GM19438 (cell line): Measurements from ENCODE around the gene ZFX.

Experiments used
- ATAC-seq: cut with Tn5 transposase; IDR thresholded peaks from one replicate; pipeline ENCODE4 v1.9.1; 2021; ENCODE audit warnings: low read depth; ENCODE audit not compliant: unreplicated experiment

ZFX gene

DNA sequence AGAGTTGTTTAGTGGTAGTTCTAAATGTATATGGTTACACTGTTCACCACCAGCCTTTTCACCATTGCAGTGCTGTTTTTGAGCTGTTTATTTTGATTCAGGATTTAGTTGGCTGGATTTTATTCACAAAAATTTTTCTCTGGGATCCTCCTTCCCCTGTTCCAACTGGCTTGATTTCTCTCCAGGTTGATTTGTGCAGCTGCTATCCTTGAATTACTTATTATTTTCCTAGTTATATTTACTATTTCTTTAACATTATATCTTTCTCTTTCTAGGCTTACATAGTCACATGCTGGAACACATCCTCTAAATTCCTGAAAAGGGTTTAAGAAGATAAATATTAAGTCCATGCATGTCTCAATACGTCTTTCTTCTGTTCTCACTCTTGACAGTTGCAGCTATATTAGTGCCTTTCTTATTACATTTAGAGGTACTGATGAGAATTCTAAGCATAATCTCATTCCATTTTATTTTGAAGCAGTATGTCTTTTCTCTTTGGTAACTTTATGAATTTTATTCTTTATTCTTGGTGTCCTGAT, 82.2 kb downstream of the ZFX start:
- ATAC-seq, result no peak

DNA sequence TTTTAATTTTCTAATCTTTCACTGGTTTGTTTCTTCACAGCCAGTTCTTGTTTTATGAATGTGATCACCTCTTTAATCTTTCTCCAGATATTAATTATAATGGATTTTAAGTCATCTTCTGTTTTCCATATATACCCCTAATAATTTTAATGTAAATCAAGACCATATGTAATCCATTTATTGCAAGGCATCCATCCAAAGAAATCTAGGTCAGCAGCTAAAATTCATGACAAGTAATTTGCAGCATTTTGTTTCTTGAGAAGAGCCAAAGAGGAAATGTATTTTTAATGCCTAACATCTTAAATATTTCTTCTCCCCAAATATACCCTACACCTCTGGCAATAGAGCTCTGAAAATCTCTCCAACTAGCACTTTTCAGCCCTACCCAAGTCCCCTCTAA, 83.3 kb downstream of the ZFX start:
- ATAC-seq, result no peak

DNA sequence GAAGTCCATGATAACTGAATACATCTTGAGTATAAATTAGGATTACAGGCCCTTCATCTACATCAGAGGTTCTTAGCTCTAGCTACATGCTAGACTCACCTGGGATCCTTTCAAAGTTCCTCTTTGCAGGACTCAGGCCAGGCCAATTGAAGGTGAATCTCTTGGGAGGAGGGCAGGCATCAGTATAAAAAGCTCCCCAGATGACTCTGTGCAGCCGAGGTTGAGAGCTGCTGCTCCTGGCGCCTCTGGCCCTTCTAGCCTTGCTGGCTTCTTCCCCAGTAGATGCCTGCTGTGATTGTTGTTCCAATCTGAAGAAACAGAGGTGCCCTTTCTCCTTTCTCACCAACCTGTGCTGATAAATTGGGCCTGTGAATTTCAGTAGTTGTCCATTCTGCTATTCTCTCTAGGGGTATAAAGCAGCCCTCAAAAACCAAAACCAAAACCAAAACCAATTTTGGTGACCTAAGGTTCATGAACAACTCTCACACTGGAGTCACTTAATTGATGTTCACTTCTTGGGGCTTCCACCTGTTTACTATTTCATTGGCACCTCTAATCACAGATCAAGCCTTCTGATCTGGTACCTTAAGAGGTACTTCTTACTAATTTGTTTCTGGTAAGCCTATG, 85.7 kb downstream of the ZFX start:
- ATAC-seq, result peak; percentile 81

DNA sequence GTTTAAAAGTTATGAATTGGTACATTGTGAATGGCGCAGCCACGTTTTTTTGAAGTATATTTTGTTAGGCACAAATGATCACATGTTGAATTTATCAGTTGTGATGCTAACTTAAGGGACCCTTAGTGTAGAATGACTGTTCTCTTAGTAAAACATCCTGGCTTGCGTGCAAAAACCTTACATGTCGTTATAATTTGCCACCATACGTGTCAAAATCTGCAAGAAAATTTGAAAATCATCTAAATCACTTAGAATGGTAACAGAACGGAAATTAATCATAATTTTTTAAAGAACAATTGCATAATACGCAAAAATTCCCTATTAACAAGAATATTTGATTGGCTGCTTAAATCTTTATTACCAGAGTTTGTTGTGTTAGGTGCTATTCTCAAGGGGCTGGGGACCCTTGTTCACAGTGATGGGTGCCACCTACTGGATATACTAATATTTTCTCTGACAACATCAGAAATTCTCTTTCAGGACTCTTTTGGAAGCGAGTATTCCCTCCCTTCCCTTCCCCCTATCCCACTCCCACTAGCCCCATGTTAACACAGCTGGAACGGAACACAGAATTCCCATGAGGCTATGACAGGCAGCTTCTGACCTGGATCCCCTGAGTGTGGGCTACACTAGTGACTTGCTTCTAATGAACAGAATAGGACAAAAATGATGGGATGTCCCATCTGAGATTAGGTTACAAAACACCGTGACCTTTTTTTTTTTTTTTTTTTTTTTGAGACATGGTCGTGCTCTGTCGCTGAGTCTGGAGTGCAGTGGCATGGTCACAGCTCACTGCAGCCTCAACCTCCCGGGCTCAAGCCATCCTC, 92.5 kb downstream of the ZFX start:
- ATAC-seq, result peak; percentile 20

DNA sequence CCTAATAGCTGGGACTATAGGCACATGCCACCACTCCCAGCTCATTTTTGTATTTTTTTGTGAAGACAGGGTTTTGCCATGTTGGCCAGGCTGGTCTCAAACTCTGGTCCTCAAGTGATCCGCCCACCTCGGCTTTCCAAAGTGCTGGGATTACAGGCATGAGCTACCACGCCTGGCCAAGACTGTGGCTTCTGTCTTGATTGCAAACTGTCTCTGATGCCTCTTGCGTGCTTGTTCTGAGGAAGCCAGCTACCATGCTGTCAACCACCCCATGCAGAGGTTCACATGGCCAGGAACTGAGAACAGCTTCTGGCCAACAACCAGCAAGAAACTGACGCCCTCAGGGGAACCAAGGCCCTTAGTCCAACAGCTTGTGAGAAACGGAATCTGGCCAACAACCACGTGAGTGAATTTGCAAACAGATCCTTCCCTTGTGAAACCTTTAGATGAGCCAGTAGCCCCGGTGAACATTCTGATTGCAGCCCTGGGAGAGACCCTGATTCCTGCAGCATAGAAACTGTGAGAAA, 93.2 kb downstream of the ZFX start:
- ATAC-seq, result peak; percentile 74

DNA sequence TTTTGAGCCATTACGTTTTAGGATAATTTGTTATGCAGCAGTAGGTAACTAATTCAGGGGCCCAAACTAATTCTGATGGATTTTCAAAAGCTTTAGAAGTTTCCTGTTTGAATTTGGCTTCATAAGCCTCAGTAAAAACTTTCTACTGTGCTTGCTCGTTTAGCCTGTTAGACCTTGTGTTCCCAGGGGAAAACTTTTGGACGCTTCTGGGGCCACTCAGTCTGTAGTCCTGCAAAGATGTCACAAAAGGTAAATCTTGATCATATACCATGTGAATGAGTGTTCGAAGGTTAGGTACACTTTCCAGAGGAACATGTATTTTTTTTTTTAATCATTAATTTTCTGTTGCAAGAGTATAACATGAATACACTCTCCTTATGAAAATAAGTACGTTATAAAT, 93.7 kb downstream of the ZFX start:
- peak; percentile 48 for ATAC-seq

DNA sequence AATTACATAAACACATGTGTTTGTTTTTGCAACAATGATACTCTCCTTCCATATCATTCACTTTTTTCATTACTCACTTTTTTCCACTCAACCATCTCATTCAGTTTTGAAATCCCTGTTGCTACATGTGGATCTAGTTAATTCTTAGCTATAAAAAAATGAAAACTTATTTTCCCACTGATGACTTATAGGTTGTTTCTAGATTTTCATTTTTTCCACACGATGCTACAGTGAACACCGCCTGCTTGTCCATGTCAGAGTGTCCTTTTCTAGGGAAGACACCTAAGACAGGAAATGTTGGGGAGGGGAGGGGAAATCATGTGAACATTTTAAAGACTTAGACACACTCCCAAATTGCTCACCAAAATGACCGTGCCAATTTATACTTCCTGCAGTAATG, 94.2 kb downstream of the ZFX start:
- no peak for ATAC-seq

DNA sequence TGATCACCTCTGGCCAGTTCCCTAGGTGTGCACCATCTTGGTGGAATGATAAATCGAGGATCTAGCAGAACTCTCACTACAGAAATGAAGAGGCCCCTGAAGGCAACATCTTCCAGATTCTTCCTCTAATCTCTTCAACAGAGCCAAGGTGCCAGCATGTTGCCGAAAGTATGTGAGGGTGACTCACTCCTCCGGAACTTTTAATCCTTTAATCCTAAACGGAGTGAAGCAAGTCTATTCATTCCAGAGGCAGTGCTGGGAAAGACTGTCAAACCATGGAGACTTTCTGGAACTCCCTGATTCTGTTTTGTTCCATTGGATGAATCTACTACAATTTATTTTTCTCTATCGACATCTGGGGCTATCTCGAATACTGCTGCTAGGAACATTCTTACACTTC, 95.7 kb downstream of the ZFX start:
- no peak for ATAC-seq

DNA sequence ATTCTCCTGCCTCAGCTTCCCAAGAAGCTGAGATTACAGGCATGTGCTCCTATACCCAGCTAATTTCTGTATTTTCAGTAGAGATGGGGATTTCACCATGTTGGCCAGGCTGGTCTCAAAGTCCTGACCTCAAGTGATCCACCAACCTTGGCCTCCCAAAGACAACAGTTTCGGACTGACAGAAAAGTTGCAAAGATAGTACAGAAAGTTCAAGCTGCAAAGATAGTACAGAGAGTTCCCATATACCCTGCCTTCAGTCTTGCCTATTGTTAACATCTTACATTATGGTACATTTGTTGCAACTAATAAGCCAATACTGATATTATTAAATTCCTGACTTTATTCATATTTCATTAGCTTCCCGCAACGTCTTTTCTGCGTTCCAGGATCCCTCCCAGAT, 98.5 kb downstream of the ZFX start:
- no peak for ATAC-seq

DNA sequence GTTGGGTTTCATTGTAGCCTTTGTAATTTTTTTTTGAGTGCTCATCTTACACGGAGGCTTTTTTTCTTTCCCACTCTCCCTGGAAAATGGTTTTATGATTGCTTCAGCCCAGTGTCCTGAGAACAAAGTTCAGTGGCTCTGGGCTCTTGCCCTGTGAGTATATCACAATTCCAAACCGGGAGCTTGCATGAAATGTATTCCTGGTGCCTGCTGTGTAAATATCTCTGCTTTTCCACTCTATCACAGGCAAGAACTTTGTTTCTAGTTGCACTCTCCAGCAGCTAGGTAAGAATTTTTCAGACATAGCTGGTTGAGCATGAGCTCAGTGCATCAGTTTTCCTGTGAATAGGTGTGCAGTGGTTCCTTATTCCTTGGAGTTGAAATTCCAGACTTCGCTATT, 103.5 kb downstream of the ZFX start:
- ATAC-seq, result no peak

DNA sequence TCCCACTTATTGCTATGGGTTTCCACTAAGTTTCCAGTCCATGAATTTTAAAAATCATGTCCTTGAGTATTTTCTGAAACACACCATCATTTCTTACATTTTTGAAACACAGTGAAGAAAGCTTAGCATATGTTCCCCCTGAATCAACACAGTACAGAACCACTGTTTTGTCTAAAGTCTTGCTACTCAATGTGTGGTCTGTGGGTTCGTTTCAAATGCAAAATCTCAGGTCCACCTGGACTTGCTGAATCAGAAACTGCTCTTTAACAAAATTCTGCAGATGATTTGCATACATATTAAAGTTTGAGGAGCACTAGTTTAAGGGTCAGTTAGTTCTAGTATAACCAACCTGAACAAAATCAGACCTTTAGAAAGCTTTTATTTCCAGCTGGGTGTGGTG, 103.9 kb downstream of the ZFX start:
- no peak for ATAC-seq

DNA sequence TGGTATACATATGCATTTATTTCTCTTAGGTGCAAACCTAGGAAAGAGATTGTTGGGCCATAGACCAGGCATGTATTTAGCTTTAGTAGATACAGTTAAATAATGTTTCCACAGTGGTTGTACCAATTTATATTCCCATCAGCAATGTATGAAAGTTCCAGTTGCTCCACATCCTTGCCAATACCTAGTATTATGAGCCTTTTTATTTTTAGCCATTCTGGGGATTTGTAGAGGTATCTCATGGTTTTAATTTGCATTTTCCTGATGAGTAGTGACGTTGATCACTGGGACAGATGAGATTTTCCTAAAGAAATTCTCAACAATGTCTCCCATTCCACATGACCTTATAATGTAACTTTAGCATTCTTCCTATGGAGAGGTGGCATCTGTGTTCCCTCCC, 107.5 kb downstream of the ZFX start:
- ATAC-seq, result no peak

DNA sequence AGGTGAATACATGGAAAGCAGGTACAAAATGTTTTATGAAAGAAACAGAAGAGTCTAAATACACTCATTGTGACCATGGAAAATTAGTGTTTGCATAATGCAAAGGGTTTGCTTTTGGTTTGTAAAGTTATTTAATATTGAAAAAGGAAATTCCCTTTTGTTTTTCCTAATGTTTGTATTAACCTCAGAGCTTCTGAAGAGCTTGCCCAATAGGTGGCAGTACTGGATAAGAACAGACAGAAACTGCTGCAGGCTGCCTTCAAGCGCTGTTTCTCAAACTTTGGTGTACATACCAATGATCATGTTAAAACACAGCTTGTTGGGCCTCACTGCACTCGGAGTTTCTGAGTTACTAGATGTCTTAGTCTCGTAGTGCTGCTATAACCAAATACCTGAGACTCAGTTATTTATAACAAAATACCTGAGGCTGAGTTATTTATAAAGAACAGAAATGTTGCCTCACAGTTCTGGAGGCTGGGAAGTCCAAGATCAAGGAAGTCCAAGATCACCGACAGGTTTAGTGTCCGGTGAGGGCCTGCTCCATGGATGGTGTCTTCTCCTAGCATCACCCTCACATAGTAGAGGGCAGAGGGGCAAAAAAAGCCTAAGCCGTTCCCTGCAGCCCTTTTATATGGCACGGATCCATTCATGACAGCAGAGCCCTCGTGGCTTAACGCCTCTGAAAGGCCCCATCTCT, 110.2 kb downstream of the ZFX start:
- ATAC-seq, result no peak

DNA sequence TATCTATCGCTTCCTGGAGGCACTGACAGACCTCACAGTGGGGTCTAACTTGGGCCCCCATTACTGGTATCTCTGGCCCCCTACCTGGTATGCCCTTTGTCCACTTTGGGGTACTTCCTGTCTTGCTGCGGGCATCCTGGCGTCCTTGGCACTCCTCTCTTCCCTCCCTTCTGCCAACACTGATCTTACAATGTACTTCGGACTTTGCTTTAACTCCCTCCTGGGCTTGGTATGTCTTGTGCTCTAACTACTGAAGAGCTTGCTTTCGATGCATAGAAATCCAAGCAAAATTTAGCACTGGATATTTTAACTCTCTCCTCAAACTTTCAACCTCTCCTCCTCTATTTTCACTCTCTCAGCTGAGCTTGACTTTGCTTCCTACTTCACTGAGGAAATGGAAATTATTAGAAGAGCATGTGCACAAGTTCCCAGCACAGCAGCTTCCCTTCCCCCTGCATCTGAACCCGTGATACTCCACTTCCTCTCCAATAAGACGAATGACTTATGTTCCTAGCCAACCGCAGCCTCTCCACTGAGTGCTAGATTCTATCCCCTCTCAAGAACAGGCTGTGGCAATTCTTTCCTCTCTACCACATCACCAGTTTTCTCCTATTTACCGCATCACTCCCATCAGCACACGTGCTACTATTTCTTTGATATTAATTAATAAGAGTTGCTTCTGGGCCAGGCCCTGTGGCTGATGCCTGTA, 111.5 kb downstream of the ZFX start:
- no peak for ATAC-seq

DNA sequence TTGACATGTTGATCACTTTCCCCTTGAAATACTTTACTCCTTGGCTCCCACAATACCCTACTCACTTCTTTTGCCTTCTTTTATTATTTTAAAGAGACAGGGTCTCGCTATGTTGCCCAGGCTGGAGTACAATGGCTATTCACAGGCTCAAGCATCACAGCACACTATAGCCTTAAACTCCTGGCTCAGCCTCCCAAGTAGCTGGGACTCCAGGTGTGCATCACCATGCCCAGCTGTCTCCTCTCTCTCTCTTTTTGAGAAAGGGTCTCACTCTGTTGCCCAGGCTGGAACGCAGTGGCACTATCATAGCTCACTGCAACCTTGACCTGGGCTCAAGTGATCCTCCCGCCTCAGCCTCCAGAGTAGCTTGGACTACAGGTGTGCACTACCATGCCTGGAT, 112.8 kb downstream of the ZFX start:
- ATAC-seq, result no peak

DNA sequence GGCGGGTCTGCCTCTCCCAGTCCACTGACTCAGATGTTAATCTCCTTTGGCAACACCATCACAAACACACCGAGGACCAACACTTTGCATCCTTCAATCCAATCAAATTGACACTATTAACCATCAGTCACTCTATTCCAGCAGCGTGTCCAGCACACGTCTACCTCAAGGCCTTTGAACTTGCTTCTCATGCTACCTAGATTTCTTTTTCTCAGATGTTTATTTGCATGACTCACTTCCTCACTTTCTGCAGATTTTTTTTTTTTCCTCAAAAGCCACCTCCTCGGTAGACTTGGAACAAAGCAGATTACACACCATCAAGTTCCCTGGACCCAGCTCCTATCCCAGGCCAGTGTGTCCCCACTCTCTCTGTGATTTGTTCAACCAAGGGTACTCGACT, 114.9 kb downstream of the ZFX start:
- no peak for ATAC-seq
